HG03378 (cell line): ENCODE measurements around the gene MAST3.
"Not testable (repeated sequence)": the region's sequence is repeated elsewhere in the genome, so short reads cannot be mapped to it uniquely, and the experiment has no call there.

Experiments
- ATAC-seq: cut with Tn5 transposase; IDR thresholded peaks from one replicate; pipeline ENCODE4 v1.9.1; 2021; ENCODE audit warnings: mild to moderate bottlenecking, moderate library complexity; ENCODE audit not compliant: unreplicated experiment

MAST3 gene

DNA sequence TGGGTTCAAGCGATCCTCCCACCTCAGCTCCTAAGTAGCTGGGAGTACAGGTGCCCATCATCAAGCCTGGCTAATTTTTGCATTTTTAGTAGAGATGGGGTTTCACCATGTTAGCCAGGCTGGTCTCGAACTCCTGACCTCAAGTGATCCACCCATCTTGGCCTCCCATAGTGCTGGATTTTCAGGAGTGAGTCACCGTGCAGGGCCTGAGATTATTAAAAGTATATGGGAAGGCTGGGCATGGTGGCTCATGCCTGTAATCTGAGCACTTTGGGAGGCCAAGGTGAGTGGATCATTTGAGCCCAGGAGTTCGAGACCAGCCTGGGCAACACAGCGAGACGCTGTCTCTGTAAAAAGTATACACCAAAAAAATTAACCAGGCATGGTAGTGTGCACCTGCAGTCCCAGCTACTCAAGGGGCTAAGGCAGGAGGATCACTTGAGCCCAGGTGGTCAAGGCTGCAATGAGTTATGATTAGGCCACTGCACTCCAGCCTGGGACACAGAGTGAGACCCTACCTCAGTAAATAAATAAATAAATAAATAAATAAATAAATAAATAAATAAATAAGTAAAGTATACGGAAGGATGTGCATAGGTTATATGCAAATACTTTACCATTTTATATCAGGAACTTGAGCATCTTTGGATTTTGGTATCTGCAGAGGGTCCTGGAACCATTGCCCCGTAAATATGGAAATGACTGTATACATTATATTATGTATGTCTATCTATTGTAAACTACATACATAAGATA is 11.7 kb upstream of the MAST3 start:
- no peak for ATAC-seq

DNA sequence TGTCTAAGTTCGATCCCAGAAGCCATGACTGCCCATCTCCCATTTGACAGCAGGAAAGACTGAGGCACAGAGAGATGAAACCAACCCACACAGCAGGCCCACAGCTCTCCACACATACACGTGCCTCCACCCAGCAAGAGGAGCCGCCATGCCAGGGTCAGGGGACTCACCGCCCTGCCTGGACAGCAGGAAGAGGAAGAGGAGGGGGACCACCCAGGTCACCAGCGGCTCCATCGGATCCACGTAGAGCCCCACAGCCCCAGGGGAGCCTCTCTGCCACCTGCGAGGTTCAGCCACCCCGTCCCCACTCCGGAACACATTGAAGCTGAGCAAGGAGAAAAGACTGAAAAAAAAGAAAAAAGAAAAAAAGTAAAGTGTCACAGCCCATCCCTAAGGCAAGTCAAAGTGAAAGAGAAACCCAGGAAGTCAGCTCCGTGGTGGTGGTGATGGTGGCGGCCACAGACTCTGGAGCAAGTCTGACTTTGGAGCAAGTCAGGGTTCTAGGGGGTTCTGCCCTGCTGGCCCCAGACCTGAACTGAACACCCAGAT is 10.9 kb upstream of the MAST3 start, which contains the start of gene IL12RB1:
TSS of gene IL12RB1 (minus strand) at position 345 of the 549 bp plus-strand sequence. CDS start at position 234, 111 bp downstream.
- no peak for ATAC-seq

DNA sequence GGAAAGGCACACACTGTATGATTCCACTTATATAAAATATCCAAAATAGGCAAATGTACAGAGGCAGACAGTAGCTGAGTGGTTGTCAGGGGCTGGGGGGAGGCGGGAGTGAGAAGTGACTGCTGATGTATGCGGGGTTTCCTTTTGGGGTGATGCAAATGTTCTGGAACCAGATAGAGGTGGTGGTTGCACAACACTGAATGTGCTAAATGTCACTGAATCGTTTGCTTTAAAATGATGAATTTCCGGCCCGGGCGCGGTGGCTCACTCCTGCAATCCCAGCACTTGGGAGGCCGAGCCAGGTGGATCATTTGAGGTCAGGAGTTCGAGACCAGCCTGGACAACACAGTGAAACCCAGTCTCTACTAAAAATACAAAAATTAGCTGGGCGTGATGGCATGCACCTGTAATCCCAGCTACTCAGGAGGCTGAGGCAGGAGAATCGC is 8.5 kb upstream of the MAST3 start:
- not testable (repeated sequence) for ATAC-seq

DNA sequence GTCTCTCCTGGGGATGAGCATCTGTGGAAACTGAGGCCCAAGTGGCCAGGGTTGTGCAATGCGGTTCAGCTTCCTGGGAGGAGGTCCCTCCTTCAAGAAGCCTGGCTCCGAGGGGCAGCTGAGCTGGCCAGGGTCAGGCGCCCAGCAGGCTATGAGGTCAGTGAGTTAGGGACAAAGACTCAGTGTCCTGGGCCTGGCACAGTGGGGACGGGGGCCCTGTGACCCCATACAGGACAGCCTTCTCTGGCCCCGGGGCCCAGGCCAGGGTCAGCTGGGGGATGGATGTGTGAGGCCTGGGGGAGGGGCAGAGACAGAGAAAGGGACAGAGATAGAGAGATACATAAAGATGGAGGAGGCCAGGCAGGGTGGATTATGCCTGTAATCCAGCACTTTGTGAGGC is 7.9 kb upstream of the MAST3 start:
- ATAC-seq: no peak

DNA sequence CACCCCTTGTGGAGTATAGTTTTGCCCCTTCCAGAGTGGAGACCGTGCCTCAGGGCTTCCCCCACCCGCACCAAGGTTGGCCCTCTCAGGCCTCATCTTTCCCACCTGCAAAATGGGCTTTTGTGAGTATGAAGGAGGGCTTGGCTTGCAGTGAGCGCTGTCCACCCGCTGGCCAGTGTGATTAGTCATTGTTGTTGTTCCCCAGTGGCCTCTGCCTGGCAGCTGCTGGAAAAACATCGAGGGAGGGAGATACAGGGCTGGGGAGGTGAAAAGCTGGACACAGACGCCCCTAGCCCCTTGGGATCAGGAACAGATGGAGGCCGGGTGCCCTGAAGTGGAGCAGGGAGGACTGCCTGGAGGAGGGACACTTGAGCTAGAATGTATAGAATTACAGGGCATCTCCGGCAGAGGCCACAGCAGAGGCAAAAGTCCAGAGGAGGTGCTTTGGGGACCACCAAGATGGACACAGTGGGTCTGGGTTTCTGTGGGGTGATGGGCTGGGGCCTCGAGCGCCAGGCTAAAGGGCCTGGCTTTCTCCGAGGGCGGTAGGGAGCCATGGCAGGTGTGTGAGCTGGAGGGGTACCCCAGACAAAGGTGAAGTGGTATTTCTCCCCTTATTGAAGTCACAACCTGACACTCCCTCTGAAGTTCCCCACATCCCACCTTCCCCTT is 6.9 kb upstream of the MAST3 start:
- no peak for ATAC-seq

DNA sequence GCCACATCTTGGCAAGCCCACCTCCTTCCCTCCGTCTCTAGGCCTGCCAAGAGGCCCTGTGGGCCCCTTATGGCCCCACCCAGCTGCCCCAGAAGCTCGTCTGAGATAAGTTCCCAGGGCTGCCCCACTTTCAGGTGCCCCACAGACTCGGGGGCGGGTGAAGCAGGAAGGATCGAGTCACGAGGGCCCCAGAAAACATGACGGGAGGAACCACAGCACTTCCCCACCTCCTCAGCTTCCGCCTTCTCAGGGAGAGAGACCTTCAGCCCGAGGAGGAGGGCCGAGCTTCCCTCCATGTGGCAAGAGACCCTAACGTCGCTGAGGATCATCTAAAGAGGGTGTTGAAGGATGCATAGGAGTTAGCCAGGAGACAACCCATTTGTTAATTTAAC is 6.4 kb upstream of the MAST3 start:
- no peak for ATAC-seq

DNA sequence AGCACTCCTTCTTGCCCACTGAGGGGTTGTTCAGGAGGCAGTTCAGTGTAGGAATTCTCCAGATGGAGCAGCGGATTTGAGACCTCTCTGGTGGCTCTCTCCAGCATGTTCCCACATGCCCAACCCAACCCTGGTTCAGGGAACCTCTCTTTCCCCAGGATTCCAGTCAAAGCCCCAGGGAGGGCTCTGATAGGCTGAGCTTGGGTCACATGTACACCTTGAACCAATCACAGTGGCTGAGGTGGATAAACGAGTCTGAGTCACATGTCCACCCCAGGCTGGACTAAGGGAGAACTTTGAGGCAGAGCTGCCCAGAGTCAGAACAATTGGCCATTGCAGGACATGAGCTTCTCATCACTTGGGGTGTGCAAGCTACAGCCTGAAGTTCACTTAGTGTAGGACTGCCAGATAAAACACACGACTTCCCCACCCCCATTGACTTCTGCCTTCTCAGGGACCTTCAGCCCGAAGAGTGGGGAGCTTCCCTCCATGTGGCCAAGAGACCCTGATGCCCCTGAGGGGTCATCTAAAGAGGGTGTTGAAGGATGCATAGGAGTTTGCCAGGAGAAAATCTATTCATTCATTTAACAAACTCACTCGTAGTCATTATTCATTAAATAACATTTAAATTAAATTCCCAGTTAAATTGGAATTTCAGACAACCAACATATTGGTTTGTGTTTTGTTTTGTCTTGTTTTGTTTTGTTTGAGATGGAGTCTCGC is 4.0 kb upstream of the MAST3 start:
- no peak for ATAC-seq

DNA sequence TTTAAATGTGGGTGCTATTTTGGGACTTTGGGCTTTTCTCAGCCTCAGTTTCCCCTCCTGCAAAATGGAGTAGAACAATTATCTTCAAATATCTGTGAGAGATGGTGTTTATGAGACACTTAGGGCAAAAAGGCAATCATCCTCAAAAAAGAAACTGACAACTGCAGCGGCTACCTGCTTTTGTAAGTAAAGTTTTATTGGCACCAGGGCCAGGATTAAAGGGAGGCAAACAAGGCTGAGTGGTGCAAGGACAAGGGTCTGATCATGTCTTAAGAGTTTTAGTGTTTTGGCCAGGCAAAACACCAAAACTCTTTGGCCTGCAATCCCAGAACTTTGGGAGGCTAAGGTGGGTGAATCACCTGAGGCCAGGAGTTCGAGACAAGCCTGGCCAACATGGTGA is 1.3 kb upstream of the MAST3 start:
- ATAC-seq: no peak

DNA sequence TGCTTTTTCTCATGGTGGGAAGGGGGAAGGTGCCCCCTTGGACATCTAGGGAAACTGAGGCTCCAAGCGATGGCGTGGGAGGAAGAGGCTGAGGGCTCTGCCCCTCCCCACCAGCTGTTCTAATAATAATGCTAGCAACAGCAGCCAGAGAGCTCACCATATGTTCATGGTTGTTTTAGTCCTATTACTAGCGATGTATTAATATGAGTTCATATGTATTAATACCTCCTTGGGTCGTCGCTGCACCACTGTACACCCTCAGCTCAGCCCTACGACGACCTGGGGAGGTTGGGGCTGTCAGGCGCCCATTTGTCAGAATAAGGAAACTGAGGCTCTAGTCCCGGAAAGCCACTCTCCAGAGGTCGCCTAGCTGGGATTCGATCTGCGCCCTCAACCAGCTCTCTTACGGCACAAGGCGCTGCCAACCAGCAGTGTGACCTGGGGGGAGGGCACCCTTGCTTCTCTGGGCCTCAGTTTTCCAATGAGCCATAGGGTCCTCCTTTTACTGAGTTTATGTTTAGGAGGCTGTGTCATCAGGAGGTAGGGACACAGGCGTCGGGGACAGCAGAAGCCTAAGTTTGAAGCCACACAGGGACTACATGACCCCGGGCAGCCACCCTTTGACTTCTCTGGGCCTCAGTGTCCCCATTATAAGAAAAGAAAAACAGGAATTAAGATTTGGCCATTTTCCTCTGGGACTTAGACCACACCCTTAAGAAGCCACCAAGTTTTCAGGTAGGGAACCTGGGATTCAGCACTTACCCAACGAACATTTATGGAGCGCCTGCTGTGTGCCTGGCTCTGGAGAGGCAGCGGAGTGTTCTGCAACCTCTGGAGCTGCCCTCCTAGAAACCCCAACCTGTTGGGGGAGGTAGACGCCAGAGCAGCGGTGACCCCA is 664 bp downstream of the MAST3 start:
- ATAC-seq: no peak

DNA sequence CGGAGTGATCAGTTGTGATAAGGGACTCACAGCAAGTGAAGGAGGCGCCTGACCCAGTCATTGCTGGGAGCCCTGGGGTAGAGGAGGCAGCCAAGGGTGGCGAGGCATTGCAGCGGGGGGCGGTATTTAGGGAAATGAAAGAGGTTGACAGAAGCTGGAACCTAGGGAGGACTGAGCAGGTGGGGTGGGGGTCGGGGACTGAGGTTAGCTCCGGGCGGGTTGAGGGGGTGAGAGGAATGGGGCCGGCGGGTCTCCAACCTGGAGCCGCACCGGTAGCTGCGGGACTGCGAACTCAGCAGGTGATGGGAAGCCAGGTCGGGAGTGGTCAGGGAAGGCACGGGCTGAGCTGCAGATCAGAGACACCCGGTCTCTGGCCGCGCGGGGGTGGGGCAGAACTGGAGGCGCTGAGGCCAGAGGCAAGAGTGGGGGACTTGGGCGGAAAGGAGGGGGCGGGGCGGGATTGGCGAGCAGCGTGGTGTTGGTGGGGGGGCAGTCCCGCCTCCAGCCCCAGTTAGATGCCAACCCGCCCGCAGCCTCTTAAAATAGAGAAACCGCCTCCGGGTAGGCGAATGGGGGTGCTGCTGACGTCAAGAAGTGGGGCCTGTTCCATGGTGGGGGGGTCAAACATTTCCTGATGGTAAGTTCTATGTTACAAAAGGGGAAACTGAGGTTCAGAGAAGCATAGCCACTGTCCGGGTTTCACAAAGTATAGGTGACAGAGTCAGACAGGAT is 1.5 kb downstream of the MAST3 start:
- peak; percentile 46 for ATAC-seq

DNA sequence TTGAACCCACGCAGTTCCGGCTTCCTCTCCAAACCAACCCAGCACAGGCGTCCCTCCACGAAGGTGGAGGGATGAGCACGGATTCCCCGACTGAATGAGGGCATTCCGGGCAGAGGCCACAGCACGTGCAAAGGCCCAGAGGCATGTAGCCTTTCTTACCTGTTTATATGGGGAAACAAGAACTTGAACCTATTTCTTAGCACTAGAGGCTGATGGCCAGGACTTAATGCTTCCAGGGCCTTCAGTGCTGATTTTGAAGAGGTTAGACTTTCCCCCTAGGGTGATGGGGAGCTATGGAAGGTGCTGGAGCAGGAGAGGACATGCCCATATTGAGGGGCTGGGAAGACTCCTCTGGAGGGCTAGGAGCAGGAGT is 2.0 kb downstream of the MAST3 start:
- no peak for ATAC-seq

DNA sequence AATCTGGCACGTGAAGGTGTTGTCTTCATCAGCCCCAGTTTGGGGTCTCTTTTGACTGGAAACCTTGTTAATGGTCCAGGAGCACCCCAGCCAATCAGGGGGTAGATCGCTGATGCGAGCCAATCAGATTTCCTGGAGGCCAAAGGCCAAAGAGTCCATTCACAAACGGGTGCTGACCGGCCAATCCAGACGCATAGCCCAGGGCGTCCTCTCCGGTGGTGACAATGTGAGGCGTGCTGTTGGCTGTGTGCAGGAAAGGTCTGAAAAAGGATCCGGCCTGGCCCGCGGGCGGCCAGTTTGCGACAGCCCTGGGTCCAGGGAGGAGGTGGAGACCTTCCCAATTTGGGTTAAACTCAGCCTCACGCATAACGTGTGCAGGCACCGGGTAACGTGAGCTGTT is 3.1 kb downstream of the MAST3 start:
- ATAC-seq: no peak

DNA sequence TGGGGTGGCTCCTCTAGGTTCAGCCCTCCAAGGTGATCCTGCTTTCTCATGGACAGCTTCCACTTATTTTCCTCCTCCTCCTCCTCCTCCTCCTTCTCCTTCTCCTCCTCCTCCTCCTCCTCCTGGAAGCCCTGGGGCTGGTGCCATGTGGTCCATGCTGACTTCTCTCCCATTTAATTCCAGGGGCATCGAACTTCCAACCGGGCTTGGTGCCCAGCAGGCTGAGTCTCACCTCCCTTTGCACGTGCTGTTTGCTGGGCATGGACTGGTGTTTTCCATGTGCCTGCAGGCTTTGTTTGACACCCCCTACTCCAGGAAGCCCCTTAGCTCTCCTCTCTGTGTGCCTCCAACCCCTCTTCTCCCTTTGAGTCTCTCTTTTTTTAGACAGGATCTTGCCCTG is 3.7 kb downstream of the MAST3 start:
- ATAC-seq: no peak

DNA sequence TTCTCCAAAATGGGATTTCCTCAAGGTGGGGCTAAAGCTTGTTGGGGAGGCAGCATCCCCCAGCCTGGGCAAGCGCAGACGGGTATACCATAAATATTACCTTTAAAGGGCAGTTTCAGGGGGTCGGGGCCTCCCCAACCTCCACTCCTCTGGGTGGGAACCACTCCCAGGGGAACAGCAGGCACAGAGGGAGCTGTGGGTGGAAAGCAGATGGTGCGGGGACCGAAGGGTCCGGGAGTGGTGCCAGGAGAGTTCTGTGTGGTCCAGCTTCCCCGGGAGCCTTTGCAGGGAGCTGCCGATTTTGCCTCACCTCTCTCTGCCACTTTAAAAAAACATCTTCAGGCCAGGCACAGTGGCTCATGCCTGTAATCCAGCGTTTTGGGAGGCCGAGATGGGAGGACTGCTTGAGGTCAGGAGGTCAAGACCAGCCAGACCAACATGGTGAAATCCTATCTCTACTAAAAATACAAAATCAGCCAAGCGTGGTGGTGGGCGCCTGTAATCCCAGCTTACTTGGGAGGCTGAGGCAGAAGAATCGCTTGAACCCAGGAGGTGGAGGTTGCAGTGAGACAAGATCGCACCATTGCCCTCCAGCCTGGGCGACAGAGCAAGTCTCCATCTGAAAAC is 5.5 kb downstream of the MAST3 start:
- ATAC-seq: no peak

DNA sequence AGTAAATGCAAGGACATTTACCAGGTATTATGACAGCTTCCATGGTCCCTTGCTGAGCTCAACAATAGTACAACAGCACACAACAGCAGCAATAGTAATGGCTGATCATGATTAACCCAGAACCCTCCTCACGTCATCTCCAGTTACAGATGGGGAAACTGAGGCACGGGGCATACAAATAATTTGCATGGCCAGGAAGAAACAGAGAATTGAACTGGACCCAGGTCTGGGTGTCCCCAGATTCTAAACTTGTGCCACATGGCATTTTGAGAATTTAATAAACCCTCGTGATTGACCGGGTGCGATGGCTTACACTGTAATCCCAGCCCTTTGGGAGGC is 7.2 kb downstream of the MAST3 start:
- ATAC-seq: no peak

DNA sequence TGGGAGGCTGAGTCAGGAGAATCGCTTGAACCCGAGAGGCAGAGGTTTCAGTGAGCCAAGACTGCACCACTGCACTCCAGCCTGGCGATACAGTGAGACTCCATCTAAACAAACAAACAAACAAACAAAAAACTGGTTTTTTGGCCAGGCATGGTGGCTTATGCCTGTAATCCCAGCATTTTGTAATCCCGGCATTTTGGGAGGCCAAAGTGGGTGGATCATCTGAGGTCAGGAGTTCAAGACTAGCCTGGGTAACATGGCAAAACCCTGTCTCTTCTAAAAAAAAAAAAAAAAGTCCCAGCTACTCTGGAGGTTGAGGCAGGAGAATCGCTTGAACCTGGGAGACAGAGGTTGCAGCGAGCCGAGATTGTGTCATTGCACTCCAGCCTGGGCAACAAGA is 7.7 kb downstream of the MAST3 start:
- not testable (repeated sequence) for ATAC-seq

DNA sequence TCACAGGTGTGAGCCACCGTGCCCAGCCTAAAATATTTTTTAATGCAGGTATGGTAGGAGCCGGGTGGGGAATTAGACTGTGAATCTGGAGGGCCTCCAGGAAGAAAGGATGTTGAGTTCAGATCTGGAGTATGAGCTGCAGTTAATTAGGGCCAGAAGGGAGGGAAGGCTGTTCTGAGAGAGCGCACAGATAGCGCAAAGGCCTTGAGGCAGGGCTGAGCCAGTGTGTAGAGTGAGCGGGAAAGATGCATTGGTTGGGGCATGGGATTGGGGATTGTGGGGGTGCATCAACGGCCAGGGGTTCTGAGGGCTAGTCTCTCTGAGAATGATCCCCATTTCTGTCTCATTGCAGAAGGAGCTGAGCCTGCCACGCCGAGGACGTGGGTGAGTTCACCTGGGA is 9.7 kb downstream of the MAST3 start:
- ATAC-seq: no peak

DNA sequence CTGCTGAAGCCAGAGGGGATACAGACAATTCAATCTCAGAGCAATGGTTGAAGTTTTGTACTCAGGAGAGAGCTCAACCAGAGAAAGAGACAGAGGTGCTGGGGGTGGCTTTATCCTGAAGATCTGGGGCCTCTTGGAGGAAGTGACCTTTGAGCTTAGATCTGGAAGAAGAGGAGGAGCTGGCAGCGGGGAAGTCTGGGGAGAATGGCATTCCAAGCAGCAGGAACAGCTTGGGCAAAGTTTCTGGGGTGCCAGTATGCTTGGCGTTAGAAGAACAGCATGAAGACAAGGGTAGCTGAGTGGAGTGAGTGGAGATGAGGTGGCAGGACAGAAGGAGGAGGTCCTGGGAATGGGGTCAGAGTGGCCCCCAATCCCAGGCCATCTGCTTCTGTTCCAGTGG is 11.3 kb downstream of the MAST3 start:
- no peak for ATAC-seq

DNA sequence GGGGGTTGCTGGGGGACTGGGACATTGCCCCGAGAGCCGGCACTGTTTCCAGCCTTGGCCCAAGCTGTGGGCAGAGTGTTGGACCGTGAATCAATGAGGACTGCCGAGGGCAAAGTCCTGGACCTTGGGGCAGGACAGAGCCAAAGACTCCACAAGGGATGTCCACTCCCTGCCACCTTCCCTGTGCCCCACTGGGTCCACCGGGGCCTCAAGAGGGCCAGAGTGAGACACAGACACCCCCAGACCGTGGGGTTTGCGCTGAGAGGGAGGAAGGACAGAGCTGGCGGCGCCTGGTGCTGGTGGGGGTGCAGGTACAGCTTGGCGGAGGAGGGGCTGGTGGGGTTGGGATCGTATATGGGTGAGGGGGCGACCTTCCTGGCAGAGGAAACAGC is 11.8 kb downstream of the MAST3 start:
- ATAC-seq: no peak
